GM12865 (cell line): ENCODE results near the gene SBSN.

ENCODE experiments used
- DNase-seq: peaks from one replicate; pipeline ENCODE4 v3.0.0; 2010; ENCODE audit warnings: low read depth
- H3K4me3 ChIP-seq: 2 replicates; pipeline ENCODE4 v1.5.1; 2011; ENCODE audit warnings: mild to moderate bottlenecking, low read depth, low read length, control low read depth
- TF ChIP-seq, protein P1 (sequence below): IDR thresholded peaks from 2 replicates; pipeline ENCODE4 v1.5.1; 2011; ENCODE audit warnings: low read length, control low read depth, low read depth, inconsistent platforms; ENCODE audit not compliant: insufficient read depth; ENCODE audit errors: missing control alignments

Gene SBSN

DNA sequence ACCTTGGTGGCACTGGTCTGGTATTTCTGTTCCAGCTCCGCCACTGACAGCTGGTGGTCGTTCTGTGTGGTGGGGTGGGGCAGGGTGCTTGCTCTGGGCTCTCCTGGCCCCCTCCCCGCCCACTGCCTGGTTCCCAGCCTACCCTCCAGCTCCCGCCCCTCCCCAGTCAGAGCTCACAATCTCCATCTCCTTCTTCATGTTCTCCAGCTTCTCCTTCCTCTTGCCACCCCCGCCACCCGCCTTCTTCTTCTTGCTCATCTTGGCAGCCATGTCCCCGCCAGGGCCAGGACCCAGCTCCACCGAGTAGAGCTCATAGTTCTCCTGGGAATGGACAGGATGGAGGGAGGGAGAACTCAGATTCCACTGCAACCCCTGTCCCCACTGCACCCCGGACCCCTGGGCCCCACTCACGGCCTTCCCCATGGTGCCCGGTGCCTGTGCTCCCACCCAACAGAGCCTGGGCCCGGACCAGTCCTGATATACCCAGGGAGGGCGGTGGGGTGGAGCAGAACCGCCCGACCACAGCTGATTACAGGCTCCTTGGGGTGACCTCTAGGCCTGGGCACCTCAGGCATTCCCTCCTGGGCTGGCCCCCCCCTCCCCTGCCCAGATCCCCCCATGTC, 35.2 kb upstream of the SBSN start, which contains the start of gene ATP4A:
Gene ATP4A (minus strand): TSS at position 452 of the 623 bp plus-strand sequence. CDS start 29 bp downstream, at position 423.
- TF ChIP-seq, protein P1, sequence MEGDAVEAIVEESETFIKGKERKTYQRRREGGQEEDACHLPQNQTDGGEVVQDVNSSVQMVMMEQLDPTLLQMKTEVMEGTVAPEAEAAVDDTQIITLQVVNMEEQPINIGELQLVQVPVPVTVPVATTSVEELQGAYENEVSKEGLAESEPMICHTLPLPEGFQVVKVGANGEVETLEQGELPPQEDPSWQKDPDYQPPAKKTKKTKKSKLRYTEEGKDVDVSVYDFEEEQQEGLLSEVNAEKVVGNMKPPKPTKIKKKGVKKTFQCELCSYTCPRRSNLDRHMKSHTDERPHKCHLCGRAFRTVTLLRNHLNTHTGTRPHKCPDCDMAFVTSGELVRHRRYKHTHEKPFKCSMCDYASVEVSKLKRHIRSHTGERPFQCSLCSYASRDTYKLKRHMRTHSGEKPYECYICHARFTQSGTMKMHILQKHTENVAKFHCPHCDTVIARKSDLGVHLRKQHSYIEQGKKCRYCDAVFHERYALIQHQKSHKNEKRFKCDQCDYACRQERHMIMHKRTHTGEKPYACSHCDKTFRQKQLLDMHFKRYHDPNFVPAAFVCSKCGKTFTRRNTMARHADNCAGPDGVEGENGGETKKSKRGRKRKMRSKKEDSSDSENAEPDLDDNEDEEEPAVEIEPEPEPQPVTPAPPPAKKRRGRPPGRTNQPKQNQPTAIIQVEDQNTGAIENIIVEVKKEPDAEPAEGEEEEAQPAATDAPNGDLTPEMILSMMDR: no peak
- no peak within 1 kb of the TSS for H3K4me3 ChIP-seq
- no peak for DNase-seq

DNA sequence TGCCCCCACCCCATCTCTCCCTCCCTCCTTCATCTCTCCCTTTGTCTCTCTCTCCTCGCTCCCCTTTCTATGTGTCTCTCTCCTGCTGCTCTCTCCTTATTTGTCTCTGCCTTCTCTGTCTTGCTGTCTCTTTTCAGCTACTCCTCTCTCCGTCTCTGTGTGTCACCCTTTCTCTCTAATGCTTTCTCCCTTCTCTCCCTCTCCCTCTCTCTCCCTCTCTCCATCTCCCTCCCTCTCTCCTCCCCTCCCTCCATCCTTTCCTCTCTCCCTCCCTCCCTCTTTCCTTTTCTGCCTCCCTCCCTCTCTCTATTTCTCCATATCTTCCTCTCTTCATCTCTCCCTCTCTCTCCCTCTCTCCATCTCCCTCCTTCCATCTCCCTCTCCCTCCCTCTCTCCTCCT, 34.7 kb upstream of the SBSN start:
- TF ChIP-seq, protein P1: no peak
- DNase-seq: no peak
- H3K4me3 ChIP-seq: no peak overlapping the region

GRCh38 chr19:35562336-35562735, 34.2 kb upstream of the SBSN start:
- DNase-seq: no peak

GRCh38 chr19:35561436-35561835, 33.3 kb upstream of the SBSN start:
- TF ChIP-seq, protein P1: no peak
- no peak for DNase-seq
- H3K4me3 ChIP-seq: no peak overlapping the region

More at GRCh38 chr19:35562336-35562735, 34.2 kb upstream of the SBSN start:
- no peak overlapping the region for H3K4me3 ChIP-seq
- TF ChIP-seq, protein P1: no peak

- H3K4me3 ChIP-seq: no peak overlapping the region
- DNase-seq: no peak
- TF ChIP-seq, protein P1: no peak
Measured at GRCh38 chr19:35560677-35561076, 32.6 kb upstream of the SBSN start.

DNA sequence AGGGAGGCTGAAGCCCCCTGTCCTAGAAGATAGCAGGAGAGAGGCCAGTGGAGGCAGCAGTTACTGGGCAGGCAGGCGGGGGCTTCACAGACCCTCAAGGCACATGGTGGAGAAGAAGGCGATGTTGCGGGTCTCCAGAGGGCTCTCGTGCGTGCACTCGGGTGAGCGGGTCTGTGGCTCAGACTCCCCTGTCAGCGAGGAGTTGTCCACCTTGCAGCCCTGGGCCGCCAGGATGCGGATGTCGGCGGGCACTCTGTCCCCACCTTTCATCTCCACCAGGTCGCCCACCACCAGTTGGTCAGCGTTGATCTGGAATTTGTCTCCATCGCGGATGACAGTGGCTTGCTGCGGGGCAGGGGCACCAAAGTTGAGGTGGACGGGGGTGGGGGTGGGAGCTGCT, 32.2 kb upstream of the SBSN start:
- TF ChIP-seq, protein P1: no peak
- no peak overlapping the region for H3K4me3 ChIP-seq
- DNase-seq: no peak

GRCh38 chr19:35559781-35560180, 31.7 kb upstream of the SBSN start:
- no peak overlapping the region for H3K4me3 ChIP-seq
- DNase-seq: no peak
- TF ChIP-seq, protein P1: no peak
